ENCODE results near the gene LRRC4C.

LRRC4C gene

DNA sequence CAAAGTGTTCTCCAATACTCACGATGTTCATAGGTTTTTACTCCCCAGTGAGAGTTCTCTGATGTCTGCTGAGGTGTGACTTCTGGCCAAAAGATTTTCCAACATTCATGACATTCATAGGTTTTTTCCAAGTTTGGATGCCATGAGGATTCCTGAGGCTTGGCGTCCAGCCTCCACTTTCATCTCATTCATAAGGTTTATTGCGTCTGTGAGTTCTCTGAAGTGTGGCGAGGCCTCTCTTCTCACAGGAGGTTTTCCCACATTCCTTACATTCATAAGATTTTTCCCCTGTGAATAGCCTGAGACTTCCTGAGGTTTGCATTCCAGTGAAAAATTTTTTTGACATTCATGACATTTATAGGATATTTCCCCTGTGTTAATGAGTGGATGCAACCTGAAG lies 1014.1 kb downstream of the LRRC4C start:
- no peak for DNase-seq (ENCODE audit: low spot score)

DNA sequence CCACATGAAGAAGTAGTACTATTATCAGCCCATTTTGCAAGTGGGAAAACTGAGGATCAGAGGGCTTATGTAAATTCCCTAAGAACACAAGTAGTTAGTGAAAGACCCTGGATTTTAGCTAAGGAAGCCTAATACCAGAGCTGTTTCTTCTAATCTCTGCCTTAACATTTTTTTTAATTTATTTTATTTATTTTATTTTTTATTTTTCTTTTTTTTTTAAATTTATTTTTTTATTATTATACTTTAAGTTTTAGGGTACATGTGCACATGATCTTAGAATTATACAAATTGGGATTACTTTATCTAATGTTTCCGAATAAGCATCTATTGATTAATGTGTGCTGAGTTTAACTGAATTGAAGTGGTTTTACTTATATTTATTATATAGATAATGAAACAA lies 1015.3 kb downstream of the LRRC4C start:
- DNase-seq (ENCODE audit: low spot score): no peak

DNA sequence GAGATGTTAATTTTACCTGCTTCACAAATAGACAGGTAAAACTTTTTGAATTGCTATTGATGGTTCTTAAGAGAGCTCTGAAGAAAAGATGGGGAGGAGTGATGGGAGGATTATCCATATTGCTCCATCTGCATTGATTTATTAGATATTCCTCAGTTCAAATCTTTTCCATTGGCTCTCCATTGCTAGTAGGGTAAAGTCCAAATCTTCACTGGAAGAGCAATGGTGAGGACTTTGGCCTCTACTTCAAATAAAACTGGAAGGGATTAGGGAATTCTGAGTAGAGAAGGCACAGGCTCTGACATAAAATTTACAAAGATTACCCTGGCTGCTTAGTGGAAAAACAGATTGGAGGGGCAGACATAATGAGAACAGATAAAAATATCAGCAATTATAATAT lies 1024.1 kb downstream of the LRRC4C start:
- DNase-seq (ENCODE audit: low spot score): no peak

DNA sequence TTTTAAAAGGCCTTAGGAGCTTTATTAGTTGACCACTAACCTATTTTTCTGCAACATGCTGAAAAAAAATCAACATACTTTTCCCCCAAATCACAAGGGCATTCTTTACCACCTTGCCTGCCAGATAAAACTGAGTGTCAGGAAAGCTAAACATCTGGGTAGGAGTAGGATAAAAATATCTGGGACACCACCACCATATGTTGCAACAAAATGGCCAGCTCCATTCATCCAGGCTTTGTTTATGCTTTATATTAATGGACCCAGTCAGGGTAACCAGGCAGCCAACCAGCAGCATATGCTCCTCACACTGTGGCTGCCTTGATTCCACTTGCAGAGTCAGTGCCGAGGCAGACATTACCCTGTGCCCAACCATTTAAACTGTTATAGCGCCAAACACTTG lies 1024.5 kb downstream of the LRRC4C start:
- no peak for DNase-seq (ENCODE audit: low spot score)

DNA sequence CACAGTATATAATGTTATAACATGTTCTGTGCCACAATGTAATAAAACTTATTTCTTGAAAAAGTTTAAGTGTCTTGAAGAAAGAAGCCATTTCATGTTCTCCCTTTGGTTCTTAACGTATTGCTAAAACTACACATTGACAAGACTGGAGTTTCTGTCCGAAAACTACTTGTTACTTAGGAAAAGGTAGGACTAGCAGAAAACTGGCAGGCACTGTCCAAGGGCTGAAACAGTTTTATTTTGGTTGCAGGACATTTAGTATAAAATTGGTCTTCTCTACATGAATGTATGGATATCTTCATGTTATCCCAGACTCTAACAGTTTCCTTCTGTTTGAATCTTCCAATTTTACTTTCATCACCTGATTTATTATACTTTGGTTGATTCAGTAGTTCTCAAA lies 1027.1 kb downstream of the LRRC4C start:
- no peak for DNase-seq (ENCODE audit: low spot score)

DNA sequence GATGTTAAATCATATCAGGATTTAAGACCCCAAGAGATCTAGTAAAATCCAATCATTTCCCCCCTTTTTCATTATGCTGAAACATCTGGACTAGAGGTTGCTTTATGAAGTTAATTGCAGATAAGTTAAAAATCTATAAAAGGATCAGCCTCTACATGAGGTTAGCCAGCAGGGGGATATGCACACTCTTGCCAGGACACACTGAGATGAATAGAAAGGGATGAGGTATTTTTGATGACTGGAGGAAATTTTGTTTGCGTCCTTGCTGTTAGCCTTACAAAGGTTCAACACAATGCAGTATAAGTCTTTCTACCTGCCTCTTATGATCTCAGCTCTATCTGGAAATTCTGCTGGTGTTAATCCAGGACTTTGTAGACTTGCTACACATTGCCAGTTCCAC lies 1034.3 kb downstream of the LRRC4C start:
- DNase-seq (ENCODE audit: low spot score): no peak

DNA sequence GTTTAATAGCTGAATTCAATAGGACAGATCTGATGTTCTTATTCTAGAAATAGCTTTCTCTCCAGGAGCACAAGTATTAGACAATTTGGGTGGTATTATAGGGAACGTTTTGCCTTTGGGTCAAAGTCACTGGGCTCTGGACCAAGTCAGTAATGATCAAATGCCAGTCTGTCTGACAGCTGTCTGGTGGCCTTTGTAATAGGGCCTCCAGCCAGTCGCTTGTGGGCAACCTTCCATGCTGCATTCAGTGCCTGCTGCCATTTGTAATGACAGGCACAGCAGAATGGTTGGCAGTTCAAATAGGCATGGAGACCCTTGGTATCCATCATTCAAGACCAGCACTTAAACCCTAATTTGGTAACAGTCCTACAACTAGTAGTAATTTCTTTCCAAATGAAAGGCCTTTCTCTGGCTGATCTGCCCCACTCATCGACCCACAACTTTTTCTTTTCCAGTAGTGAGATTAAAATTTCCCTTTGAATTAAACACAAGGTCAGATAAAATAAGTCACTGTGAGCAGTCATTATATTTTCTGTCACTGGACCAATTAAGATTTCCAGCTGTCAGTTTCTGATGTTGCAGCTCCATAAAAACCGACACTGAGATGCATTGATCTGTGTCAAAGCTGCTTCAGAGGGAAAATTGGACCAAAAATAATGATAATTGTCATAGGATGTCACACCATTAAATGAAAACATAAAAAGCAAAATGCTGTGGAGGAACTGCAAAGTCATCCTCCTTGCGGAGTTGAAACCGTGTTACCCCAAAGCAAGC lies 1038.1 kb downstream of the LRRC4C start:
- DNase-seq (ENCODE audit: low spot score): no peak

DNA sequence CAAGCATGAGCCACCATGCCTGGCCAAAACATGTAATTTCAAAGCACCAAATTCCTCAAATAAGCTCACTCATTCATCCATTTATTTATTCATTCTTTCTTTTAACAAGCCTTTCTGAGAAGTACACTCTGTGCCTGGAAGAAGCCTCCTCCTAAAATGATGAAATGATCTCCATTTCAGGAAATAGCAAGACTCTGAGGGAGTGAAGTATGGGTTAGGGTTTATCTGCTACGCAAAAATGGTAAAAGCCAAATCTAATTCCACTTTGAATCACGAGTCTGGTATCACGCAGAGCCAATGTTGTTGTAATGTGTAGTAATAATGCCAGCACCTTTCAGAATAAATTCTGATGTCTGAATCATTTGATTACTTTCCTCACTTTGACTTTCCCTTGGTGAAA lies 1041.8 kb downstream of the LRRC4C start:
- DNase-seq (ENCODE audit: low spot score): no peak

DNA sequence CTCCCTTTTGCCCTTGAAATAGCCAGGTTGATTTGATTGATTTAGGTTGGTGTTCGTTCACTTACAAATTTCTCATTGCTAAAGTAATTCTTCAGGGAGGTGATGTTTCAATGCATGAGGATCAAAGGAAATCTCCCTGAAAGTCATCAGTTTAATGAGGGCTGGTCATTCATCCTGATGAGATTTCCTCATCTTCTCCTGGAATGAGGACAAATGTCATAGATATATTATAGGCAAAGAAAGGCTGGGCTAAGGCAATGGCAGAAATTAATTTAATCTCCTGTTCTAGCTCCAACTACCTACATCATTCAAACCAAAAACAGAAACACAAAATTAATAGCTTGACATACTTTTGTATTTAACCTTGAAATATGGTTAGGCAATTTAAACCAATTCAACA lies 1052.1 kb downstream of the LRRC4C start:
- DNase-seq (ENCODE audit: low spot score): no peak

DNA sequence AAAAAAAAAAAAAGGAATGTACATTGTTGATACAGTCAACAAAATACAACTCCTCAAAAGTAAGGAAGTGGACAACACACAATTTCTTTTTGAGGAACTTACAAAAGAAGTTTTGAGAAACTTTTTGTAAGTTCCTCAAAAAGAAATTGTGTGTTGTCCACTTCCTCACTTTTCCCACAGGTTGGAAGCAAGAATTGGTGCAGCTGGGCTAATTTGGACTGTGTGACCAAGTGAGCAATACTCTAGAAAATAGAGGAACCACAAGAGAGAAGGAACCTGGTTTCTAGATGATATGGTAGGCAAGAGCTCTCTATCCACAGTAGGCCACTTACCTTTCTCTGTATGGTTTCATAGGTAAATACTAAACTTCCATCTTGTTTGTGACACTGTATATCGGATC lies 1053.8 kb downstream of the LRRC4C start:
- no peak for DNase-seq (ENCODE audit: low spot score)

DNA sequence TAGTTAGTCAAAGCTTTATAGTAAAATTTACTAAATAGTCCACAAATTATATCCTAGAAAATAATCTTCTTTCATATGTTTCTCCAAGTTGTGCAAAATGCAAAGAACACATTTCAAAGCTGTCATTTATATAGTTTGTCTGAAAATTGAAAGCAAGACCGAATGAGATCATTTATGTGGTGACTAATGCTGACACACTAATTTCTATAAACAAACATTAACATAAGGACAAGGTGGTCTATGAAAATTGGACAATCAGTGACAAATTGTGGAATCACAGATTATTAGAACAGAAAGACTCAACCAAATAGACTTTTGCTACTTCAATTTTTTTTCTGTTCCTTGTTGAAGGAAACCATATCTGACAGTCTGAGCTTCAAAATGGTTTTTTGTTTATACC lies 1056.1 kb downstream of the LRRC4C start:
- no peak for DNase-seq (ENCODE audit: low spot score)

DNA sequence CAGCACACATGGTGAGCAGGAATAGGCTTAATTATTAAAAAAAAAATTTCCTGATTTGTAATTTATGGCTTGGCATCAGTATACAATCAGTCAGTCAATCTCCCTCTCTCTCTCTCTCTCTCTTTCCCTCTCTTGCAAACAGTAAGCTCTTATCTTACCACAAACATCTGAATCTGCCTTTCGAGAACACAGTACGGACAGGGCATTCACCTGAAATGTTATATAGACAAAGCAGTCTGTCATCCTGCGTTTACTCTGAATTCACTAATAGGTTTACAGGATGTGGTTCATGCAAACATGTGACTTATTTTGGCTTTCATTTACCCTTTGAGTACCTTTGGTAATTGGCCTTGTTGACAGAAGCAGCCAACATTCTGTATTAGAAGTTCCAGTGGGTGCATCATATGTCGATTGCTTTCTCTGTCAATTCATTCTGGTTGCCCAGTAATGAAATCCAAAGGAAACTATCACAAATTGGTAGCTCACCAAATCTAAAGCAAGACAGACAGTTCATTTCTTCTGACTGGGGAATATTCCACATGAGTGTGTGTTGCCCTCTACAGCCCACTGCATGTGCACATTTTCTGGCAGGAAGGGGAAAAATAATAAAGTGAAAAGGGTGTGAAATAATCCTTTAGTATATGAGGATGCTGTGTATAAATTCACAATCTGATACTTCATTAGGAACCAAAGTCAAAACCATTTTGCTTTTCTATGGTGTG lies 1058.2 kb downstream of the LRRC4C start:
- peak; percentile 32 for DNase-seq (ENCODE audit: low spot score)

DNA sequence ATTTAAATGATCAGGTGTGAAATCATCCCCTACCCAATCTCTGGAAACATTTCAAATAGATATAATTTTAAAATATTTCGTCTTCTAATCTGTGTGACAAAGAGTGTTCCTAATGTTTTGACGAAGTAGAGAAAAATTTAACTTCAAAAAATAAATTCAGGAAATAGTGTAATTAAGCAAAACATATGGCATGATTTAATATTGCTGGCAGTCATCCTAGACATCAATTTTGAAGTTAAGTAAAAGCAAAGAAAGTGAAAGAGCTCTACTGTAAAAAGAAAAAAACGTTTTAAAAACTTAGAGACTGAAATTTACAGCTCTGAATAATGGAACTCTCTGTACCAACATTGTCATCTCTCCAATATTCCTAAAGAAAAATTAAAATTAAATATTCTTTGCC lies 1062.3 kb downstream of the LRRC4C start:
- no peak for DNase-seq (ENCODE audit: low spot score)

DNA sequence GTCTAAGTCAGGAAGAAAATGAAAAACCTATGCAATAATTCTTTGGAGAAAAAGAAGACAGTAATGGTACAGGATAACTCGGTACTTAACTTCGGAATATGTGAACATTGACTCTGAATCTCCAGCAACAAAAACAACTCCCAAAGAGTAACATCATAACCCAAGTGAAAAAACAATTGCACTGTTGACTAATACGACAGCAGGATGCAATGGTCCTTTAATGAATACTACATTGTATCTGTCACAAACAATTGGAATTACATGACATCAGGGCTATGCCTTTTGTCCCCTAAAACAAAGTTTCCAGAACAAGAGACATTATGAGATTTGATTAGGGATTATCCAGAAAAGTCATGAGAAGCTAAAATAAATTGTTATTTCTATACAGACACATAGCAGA lies 1065.9 kb downstream of the LRRC4C start:
- peak; percentile 74 for DNase-seq (ENCODE audit: low spot score)

DNA sequence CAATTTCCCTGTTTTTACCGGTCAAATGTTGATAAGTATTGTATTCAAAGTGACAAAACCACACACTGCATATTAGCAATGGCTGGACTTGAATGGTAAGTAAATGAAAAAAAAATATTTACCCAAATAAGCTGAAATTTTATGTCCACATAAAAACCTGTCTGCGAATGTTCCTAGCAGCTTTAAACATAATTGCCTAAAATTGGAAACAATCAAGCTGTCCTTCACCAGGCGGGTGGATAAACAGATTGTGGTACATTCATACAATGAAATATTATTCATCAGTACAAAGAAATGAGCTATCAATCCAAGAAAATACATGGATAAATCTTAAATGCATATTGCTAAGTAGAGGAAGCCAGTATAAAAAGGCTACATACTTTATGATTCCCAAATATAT lies 1067.8 kb downstream of the LRRC4C start:
- DNase-seq (ENCODE audit: low spot score): no peak

DNA sequence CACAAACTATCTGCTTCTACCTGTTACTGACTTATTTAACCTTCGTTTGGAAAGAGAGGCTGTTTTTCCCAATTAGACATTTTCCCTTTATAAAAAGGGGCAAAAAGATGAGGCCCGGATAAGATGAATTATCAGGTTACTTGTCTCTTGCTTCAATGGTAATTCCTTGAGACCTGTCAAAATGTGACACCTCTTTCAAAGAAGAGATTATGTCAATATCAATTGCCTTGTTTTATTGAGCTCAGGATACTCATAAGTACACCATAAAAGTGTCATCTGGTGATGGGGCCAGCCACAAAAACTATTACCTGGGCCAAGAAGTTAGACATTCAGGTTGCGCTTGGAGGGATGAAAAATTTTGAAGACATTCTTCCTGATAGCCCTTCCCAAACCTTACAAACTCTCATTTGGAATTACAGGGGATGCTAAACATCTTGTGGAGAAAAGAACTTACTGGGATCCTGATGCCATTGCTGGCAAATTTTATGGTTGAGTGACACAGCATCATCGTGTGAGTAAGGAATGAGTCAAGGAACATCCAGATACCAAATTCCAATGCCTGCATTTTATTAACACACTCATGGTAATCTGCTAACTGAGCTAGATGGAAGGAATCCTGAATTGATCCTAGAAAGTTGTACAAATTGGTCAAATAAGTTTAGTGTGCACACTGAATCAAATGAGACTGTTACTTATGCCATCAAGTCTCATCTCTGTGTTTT lies 1071.2 kb downstream of the LRRC4C start:
- DNase-seq (ENCODE audit: low spot score): no peak

DNA sequence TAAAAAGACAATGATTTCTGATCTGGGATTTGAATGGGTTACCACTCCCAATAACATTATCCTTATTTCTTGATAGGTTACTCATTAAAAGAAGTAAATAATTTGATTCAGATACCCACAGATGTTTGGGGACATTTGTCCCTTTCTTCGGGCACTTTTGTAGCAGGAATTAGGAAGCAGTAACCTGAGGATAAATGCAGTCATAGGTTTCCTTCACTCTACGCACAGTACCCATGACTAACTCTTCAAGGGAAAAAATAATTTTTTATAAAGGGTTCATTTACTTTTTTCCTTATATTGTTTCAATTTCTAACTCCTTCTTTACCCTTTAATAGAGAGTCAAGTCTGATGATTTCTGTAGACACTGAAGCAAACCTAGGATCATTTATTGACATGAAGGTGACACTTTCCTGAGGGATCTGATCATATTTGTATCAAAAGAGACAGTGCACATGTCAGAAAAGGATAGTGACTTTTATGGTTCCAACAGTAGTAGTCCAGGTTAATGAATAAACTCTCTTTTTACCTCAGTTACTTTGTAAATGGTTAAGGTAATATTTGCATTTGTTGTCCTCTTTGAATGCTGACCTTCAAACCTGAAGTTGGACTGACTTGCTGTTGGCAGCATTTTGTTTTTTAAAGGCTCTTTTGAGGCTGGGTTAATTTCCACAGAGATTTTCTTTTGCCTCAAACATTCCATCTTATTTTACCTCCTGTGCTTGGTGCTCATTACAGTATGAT lies 1072.0 kb downstream of the LRRC4C start:
- no peak for DNase-seq (ENCODE audit: low spot score)

DNA sequence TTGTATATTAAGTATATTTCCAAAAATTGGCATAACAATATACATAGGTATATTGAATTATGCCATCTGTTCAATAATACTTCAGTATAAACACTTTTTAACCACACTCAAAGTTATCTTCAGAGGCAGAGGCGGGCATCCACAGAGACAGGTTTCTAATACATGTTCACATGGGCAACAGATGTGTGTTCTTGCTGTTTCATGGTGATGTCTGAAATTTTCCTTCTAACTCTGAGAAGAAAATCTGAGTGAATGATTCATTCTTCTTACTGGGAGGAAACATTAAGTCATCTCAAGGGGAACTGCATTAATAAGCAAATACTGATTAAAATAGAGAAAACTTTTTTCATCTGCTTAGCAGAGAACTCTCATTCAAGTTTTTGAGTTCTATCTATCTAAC lies 1074.5 kb downstream of the LRRC4C start:
- no peak for DNase-seq (ENCODE audit: low spot score)

DNA sequence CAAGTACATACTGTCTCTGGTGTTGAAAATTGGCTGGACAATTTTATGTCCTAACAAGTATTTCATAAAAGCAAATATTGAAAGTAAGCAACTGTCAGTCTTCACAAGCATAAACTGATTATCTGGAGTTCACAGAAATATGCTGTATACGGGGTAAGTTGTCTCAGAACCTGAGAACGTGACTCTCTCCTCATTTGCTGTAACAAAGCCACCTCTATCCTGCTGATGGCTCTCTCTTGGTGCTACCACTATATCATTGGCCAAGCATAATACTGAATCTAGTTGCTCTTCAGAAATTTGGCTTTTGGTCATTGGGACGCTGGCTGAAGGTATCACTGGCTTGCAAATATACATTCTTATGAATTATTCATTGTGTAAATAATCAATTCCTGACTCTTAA lies 1078.0 kb downstream of the LRRC4C start:
- DNase-seq (ENCODE audit: low spot score): no peak

DNA sequence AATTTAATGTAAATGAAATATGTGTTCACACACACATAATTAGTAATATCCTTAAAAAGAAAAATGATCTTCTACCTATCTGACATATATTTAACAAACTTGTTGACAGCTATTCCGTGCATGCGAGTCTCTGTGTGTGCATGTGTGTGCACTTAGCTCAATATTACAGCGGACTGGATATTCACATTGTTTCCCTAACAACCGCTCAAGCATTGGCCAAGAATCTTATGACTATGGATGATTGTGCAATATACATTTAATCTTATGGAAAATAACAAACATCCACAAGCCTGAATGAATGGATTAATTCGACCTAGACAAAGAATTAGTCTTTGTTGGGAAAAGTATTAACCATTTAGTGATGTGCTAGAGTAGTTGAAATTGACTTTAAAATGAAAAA lies 1078.6 kb downstream of the LRRC4C start:
- no peak for DNase-seq (ENCODE audit: low spot score)

DNA sequence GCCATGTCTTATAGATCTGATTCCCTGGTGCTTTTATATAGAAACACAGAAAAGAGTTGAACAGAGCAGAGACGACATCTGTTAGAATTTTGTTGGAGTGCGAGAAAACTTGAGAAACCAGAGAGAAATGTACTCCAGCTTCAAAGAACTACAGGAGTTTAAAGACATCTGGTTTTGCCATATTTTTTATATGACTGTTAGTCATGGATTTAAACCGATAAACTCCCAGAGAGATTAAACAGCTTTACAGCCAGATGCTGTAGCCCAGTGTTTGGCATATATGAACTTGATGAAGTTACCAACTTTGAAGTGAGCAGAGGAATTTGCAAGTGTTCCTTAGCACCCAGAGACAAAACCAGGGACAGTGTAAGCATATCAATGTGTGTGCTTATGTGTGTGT lies 1083.1 kb downstream of the LRRC4C start:
- DNase-seq (ENCODE audit: low spot score): no peak

DNA sequence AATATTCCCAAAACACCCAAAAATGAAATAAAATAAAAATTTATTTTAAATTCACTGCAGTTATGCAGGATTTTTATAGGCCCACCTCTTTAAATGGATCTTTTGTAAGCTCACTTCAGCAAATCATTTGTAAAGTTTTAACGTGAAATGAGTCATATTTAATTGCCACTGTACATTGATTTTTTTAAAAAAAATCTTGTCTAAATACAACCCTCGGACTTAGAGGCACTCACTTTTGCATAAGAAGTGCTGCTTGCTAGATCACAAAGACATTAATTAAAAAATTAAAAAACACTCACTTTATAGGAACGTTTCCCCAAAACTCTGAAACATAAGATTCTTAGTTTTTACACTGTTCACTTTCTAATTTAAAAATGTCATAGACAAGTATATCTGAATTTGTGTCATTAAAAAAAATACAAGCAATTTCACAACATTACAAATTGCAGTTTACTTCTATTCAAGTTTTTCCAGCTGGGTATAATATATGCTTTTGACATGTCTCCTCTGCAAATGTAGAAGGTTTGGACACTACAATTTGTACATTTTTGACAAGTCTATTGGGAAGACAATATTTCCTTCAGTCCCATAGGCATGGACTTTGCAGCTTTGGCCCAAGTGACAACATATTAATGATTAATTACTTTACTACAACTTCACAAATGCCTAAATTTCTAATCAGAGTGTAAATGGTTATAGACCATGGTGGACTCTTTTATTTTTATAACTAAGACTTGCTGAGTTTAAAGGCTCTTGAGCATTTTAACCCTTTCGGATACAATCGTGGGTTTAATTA lies 1088.4 kb downstream of the LRRC4C start:
- no peak for DNase-seq (ENCODE audit: low spot score)

Measured in globus pallidus (tissue), 1 donor.